Body of pancreas (tissue), 4 donors: ENCODE measurements around the gene COPB2. TPM values are rescaled to one million over a fixed set of nuclear protein-coding genes. Genes with fewer than 3 reads are reported as not detected.

ENCODE experiments used
- ATAC-seq: fragments of 150-250 bp; one replicate; pipeline ENCODE4 v1.9.1; 2016
- DNase-seq, 4 donors: peaks; one replicate each; pipeline ENCODE4 v3.0.0-alpha.2; 2019
- H3K27ac ChIP-seq, 4 donors: fragments of 200-600 bp; sonication (generic); 1 replicate in 3 of 4; 2 replicates in 1 of 4; pipeline versions ENCODE4 v1.5.1 to v1.6.1; 2016 to 2019; ENCODE audit warnings: mild to moderate bottlenecking in 1 of 4, mixed read lengths in 1 of 4, moderate library complexity in 1 of 4
- H3K27me3 ChIP-seq, 2 donors: fragments of 200-600 bp; sonication (generic); one replicate each; pipeline ENCODE4 v1.6.0; 2016; ENCODE audit warnings: mild to moderate bottlenecking in 1 of 2
- H3K36me3 ChIP-seq, 2 donors: fragments of 200-600 bp; sonication (generic); replicated peaks in 1 of 2; 2 replicates each; pipeline ENCODE4 v1.5.1; 2016; ENCODE audit warnings: low read depth in 2 of 2; ENCODE audit not compliant: insufficient read depth in 1 of 2
- H3K4me1 ChIP-seq: fragments of 200-600 bp; sonication (generic); one replicate; pipeline ENCODE4 v1.6.0; 2016
- H3K4me3 ChIP-seq, 2 donors: fragments of 200-600 bp; sonication (generic); 1 replicate in 1 of 2; 2 replicates in 1 of 2; pipeline ENCODE4 v1.5.1; 2016 to 2019
- H3K9me3 ChIP-seq, 3 donors: fragments of 200-600 bp; sonication (generic); 1 replicate in 2 of 3; 2 replicates in 1 of 3; pipeline ENCODE4 v1.5.1; 2016
- CTCF ChIP-seq, 7 experiments: fragments of 450-650 bp in 4 of 7; fragments of 200-600 bp in 3 of 7; sonication (generic) in 3 of 7; IDR thresholded peaks; one replicate each; pipeline ENCODE4 v1.5.1; 2016 to 2019; ENCODE audit warnings: antibody characterized with exemption in 7 of 7
- POLR2A ChIP-seq, 3 donors: fragments of 450-650 bp; IDR thresholded peaks; one replicate each; pipeline ENCODE4 v1.6.1; 2016; ENCODE audit warnings: antibody characterized with exemption in 3 of 3, mild to moderate bottlenecking in 2 of 3
- WGBS, 2 donors: methylation state at CpG; one replicate each; pipeline ENCODE4 v1.1.5; 2017; 5-methylcytosine and 5-hydroxymethylcytosine counted together
- intact Hi-C: fragments of 100-400 bp; cut with DNase I; formaldehyde crosslinking; loops from one replicate; pipeline ENCODE4 v1.15.1; 2023
- total RNA-seq, 2 donors: library from RNA; depleted of rRNA; stranded (reverse); fragments of >200 nt; gene quantifications; one replicate each; pipeline ENCODE4 v1.1.0, GENCODE V29; 2016

The COPB2 gene
- total RNA-seq, 2 donors from 2014 or later: 65.6 to 73.2 TPM

- ATAC-seq (no peak), DNase-seq (no peak)
- H3K9me3 ChIP-seq: no peaks in the 10 kb centered on the region
- 60 to 73% methylated on average over 4 of the region's 4 CpGs for WGBS, 2 donors
- intact Hi-C loops: no loop called here
- H3K4me1 ChIP-seq: peaks cover 31% of the 10 kb centered on the region
- H3K27me3 ChIP-seq: no peaks in the 10 kb centered on the region
- H3K4me3 ChIP-seq: no peak overlapping the region
- peaks cover 4 to 26% of the 10 kb centered on the region in 2 donors for H3K36me3 ChIP-seq
- no peak for TF ChIP-seq CTCF (IDR thresholded peaks at IDR 0.05)
- no peak for TF ChIP-seq POLR2A (IDR thresholded peaks at IDR 0.05)
- no peak overlapping the region for H3K27ac ChIP-seq
Measured at GRCh38 chr3:139380575-139380974, 8.9 kb downstream of the COPB2 start.

- no peak for TF ChIP-seq CTCF (IDR thresholded peaks at IDR 0.05)
- no peak for TF ChIP-seq POLR2A (IDR thresholded peaks at IDR 0.05)
- Histone ChIP-seq H3K27ac (no peak overlapping the region), H3K4me1 (peaks cover 13% of the 10 kb centered on the region), H3K27me3 (no peaks in the 10 kb centered on the region), H3K36me3 (peaks cover 4 to 40% of the 10 kb centered on the region in 2 donors), H3K4me3 (no peak overlapping the region), H3K9me3 (no peaks in the 10 kb centered on the region)
- no peak for DNase-seq
- ATAC-seq: no peak
- 78 to 82% methylated on average over 3 of the region's 3 CpGs for WGBS, 2 donors
- intact Hi-C loops: no loop called here
Measured at GRCh38 chr3:139378587-139379241, 10.7 kb downstream of the COPB2 start.

- H3K27ac ChIP-seq: no peak overlapping the region
- no peaks in the 10 kb centered on the region for H3K9me3 ChIP-seq
- ATAC-seq (no peak), DNase-seq (no peak)
- no peaks in the 10 kb centered on the region for H3K27me3 ChIP-seq
- peaks cover 4 to 47% of the 10 kb centered on the region in 2 donors for H3K36me3 ChIP-seq
- no peak overlapping the region for H3K4me3 ChIP-seq
- no peak for TF ChIP-seq CTCF (IDR thresholded peaks at IDR 0.05)
- intact Hi-C loops: no loop called here
- 66 to 72% methylated on average over 3 of the region's 3 CpGs for WGBS, 2 donors
- H3K4me1 ChIP-seq: peaks cover 13% of the 10 kb centered on the region
Measured at GRCh38 chr3:139377378-139377777, 12.1 kb downstream of the COPB2 start.

- no peak for DNase-seq
- peaks cover 4 to 67% of the 10 kb centered on the region in 2 donors for H3K36me3 ChIP-seq
- H3K27ac ChIP-seq: no peak overlapping the region
- no peak for ATAC-seq
- intact Hi-C loops: no loop called here
- no peak overlapping the region for H3K4me3 ChIP-seq
- no peak for TF ChIP-seq CTCF (IDR thresholded peaks at IDR 0.05)
- no peak for TF ChIP-seq POLR2A (IDR thresholded peaks at IDR 0.05)
- WGBS, 2 donors: 76 to 86% methylated on average over 2 of the region's 2 CpGs
- H3K27me3 ChIP-seq: no peaks in the 10 kb centered on the region
- H3K9me3 ChIP-seq: no peaks in the 10 kb centered on the region
- H3K4me1 ChIP-seq: peaks cover 7% of the 10 kb centered on the region
Measured at GRCh38 chr3:139374099-139374498, 15.3 kb downstream of the COPB2 start.

GRCh38 chr3:139364549-139364948 is 24.9 kb downstream of the COPB2 start:
- ATAC-seq (no peak), DNase-seq (no peak)
- peaks cover 26 to 42% of the 10 kb centered on the region in 2 donors for H3K36me3 ChIP-seq
- H3K9me3 ChIP-seq: no peaks in the 10 kb centered on the region
- WGBS, 2 donors: 54 to 61% methylated on average over 1 of the region's 1 CpG
- H3K4me1 ChIP-seq: peaks cover 34% of the 10 kb centered on the region
- no peak for TF ChIP-seq CTCF (IDR thresholded peaks at IDR 0.05)
- TF ChIP-seq POLR2A (IDR thresholded peaks at IDR 0.05): no peak
- H3K27me3 ChIP-seq: no peaks in the 10 kb centered on the region
- peak overlapping the region in 1 of 4 donors; percentile 23 for H3K27ac ChIP-seq
- intact Hi-C loops: no loop called here
- no peak overlapping the region for H3K4me3 ChIP-seq
